ENCODE results near the gene XCL2.

XCL2 gene

GRCh38 chr1:168513656-168514404 lies 30.0 kb downstream of the XCL2 start:
- no peak for TF ChIP-seq CTCF (IDR thresholded peaks at IDR 0.05; ENCODE audit: low read depth, low read length, missing control alignments)
- no peak for DNase-seq (ENCODE audit: extremely low read depth, low read depth)
- no peak overlapping the region for H3K4me3 ChIP-seq (replicated peaks; ENCODE audit: low read depth, low read length)

DNA sequence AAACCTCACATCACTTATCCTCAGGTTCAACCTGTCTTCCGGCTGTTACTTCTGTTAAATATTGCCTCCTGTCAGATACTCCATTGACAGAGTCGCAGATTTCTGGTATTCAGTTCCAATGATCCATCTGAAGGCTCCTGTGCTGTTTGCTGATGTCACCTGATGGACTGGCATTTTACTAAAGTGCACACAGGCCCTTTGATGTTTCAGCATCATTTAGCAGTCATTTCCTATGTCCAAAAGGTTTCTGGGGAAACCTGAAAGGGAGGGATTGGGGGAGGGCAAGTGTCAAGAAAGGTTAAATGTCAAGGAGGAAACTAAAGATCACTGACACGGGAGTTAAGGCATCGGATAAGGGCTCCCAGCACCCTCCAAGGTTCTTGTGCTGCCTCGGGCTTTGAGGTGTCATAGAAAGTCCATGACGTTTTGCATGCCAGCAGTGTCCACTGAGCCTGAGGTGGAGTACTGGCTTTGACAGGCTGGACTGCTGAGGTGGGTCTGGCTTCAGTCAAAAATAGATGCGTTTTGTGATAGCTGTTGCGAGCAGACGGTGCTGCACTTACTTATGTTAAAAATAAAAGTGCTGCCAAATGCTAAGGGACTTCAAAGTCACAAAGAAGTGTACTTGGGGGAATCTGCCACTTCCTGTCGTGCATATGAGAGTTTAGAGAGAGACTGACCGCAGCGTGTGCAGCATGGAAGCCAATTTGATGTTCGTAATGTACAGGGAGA lies 30.8 kb downstream of the XCL2 start:
- no peak overlapping the region for H3K4me3 ChIP-seq (replicated peaks; ENCODE audit: low read depth, low read length)

DNA sequence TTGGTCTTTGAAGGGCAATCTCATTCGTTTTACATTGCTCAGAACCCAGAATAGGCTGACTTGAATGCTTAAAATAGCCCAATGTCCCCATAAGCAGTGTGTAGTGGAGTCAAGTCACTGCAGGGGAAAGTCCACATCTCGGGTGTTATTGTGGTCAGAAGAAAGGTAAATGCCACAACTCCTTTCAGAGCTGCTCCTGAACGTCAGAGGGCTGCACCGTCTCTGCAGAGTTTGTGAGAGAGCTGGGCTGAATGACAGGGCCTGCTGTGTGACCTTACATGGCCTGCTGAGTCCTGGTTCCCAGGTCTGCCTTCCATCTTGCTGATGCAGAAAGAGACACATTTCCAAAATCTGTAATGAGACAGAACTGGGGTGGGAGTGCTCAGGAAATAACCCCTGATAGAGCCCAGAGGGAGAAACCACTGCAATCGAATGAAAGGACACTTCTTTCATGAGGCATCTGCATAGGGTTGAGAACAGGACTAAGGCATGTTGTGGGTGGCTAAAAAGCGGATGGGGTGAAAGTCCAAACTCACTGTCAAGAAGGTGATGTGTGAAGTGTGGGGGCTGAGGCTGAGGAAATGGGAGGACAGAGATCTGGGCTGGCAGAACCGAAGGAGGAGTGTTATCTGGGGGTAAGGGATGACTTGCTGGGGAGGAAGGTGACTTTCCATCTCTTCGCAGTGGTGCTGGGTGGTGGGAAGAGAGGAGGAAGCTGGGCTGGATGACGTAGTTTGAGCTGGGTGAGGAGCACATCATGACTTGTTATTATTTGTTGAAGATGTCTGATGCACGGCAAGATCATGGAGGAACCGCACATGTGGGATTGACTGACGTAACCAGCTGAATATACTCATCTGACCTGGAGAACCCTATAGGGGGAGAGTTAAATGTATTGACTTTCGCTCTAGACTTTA lies 33.7 kb downstream of the XCL2 start:
- TF ChIP-seq CTCF (IDR thresholded peaks at IDR 0.05; ENCODE audit: low read depth, low read length, missing control alignments), result no peak
- H3K4me3 ChIP-seq (replicated peaks; ENCODE audit: low read depth, low read length), result no peak overlapping the region
- DNase-seq (ENCODE audit: extremely low read depth, low read depth), result no peak

More for the DNA sequence above, 30.8 kb downstream of the XCL2 start:
- TF ChIP-seq CTCF (IDR thresholded peaks at IDR 0.05; ENCODE audit: low read depth, low read length, missing control alignments), result no peak
- no peak for DNase-seq (ENCODE audit: extremely low read depth, low read depth)

DNA sequence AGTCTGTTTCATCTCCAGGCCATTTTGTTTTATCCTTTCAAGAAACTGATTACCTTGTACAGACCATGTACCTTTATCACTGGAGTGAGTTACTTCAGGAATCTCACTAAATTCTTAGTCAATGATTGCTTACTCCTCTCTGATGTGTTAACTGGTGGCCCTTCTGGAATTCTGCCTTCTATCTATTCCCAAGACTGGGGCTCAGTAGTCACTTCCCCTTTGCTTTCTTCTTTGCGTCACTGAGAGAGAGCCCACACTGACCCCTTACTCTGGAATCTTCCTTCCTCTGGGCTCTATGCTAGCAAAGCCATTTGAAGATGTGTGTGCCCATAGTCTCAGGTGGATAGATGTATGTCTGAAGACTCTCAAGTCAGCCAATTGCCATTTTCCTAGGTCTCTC lies 34.6 kb downstream of the XCL2 start:
- no peak for TF ChIP-seq CTCF (IDR thresholded peaks at IDR 0.05; ENCODE audit: low read depth, low read length, missing control alignments)
- H3K4me3 ChIP-seq (replicated peaks; ENCODE audit: low read depth, low read length), result no peak overlapping the region
- no peak for DNase-seq (ENCODE audit: extremely low read depth, low read depth)

DNA sequence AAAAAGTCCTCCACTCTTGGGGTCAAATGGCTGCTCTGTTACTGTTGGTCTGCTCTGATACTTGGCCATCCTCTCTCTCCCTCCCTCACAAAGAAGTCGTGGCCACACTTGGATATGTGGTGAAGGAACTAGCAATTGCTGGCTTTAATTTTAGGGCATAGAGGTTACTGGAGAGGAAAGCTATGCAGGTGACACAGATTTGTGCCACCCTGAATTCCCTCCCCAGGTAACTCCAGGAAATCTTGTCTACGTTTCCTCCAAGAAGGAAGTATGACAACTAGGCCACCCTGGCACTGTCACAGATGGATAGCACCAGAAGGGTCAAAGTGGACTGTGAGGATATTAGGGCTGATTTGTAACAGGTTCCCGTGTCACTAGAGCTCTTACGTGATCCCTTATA lies 36.0 kb downstream of the XCL2 start:
- TF ChIP-seq CTCF (IDR thresholded peaks at IDR 0.05; ENCODE audit: low read depth, low read length, missing control alignments), result no peak
- no peak for DNase-seq (ENCODE audit: extremely low read depth, low read depth)
- no peak overlapping the region for H3K4me3 ChIP-seq (replicated peaks; ENCODE audit: low read depth, low read length)

GRCh38 chr1:168507231-168507630 lies 36.6 kb downstream of the XCL2 start:
- no peak for DNase-seq (ENCODE audit: extremely low read depth, low read depth)
- TF ChIP-seq CTCF (IDR thresholded peaks at IDR 0.05; ENCODE audit: low read depth, low read length, missing control alignments), result no peak
- H3K4me3 ChIP-seq (replicated peaks; ENCODE audit: low read depth, low read length), result no peak overlapping the region
